Measurements from ENCODE around the gene TPST2.
"Not testable (repeated sequence)": the region's sequence is repeated elsewhere in the genome, so short reads cannot be mapped to it uniquely, and the experiment has no call there.

TPST2 gene

DNA sequence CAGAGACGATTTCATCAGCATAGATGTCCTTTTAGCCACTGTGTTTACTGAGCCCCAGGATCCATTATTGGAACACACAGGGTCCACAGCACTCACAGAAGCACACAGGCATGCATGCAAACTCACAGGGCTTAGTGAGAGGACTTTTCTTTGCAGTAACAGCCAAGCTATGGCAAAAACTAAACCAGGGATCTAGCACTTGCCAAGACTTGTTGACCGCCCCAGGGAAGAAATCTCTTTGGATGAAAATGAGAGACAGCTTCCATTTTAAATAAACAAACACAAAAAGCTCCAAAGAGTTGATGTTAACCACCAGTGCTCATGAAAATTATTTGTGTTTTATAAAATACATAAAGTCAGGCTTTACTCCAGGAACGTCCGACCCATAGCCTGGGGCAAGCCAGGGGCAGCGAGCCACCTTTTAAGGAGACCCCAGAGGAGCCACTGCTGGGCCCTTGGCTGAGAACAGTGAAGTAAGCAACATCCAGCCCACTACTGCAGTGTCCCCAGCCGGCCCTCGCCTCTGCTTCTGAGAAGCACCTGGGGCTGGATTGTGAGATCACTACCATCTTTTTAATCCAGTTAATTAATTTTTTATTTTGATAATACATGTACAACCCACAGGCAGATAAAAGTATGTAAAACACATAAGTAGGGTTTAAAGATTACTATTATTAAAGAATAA, 55.6 kb downstream of the TPST2 start:
- no peak for DNase-seq (ENCODE audit: low read depth)

GRCh38 chr22:26529345-26529744, 60.6 kb downstream of the TPST2 start:
- DNase-seq (ENCODE audit: low read depth) = no peak

GRCh38 chr22:26528518-26528917, 61.4 kb downstream of the TPST2 start:
- DNase-seq (ENCODE audit: low read depth) = not testable (repeated sequence)

DNA sequence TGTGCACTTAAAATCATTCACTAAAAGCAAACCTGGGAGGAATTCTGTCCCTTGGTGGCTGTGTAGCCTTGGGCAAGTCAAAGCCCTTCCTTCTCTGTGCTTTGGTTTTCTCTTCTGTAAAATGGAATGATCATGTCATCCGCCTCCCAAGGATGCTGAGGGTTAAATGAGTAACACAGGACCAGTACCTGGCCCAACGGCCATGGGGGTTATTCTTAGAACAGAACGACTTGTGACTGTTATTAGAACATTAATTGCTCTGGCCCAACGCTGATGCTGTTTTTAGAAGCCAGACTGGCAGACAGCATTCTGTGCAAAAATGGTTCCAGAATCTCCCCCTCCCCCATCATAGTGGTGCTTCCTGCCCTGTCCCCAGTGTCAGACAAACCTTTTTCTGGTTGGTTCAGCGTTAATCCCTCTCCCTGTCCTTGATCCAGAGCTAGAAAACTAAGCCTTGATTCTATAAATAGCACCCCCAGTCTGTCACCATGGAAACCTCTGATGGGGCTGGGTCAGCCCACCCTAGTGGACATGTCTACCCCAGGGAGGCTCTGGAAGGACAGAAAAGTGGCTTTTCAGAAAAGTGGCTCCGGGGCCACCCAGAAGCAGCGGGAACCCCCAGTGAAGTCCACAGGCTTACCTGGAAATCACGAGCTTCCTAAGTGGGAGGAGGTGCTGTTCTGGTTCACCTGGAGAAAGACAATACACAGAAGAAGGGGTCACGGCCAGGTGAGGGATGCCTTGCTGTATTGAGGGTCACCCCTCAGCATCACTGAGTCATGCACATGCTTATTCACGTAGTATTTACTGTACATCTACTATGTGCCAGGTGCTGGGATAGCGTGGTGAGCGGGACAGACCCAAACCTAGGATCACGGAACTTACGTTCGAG, 62.1 kb downstream of the TPST2 start:
- no peak for DNase-seq (ENCODE audit: low read depth)

DNA sequence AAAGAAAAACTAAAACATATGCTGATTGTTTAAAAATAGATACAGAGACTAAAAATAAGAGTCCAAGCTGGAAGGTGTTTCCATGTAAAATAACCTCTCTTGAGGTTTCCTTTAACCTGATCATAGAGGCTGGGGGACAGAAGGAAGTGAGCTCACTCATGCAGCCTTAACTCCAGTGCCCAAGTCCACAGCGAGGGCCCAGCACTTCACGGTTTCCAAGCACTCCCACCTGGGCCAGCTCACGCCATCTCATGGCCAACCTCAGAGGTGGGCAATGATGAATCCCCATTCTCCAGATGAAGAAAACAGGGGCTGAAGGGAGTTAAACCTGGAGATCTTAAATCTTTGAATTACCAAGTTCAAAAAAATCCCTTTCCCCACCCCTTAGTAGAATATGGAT, 62.8 kb downstream of the TPST2 start:
- DNase-seq (ENCODE audit: low read depth) = no peak

- no peak for DNase-seq (ENCODE audit: low read depth)
Measured at GRCh38 chr22:26525946-26526564, 63.9 kb downstream of the TPST2 start.

- no peak for DNase-seq (ENCODE audit: low read depth)
Measured at GRCh38 chr22:26524870-26525269, 65.1 kb downstream of the TPST2 start.

DNA sequence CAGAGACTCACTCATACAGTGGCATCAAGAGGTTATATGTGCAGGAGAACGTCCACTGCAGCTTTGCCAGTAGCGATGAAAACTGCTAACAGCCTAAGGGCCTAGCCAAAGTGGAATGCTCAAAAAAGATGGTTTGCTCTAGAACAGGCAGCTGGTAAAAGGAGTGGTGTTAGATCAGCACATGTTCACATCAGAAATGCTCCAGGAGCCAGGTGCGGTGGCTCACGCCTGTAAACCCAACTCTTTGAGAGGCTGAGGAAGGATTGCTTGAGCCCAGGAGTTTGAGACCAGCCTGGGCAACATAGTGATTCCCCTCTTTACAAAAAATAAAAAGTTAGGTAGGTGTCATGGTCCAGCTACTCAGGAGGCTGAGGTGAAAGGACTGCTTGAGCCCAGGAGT, 67.3 kb downstream of the TPST2 start:
- no peak for DNase-seq (ENCODE audit: low read depth)

DNA sequence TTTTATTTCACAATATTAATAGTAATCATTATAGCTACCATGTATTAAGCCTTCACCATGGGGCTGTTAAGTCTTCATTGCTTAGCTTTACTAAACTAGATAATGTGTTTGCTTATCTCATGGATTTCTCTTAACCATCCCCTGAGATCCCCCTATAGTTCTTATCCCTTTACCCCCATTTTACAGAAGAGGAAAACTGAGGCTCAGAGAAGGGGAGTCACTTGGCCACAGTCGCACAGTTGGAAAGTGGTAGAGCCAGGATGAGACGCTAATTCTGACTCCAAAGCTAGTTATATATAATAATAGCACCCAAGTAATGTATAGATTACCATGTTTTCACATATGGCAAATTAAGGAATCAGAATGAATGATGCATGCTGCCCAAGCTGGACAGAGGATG, 67.9 kb downstream of the TPST2 start:
- DNase-seq (ENCODE audit: low read depth) = no peak

- DNase-seq (ENCODE audit: low read depth) = no peak
Measured at GRCh38 chr22:26517429-26517828, 72.5 kb downstream of the TPST2 start.

GRCh38 chr22:26516503-26516902, 73.4 kb downstream of the TPST2 start:
- DNase-seq (ENCODE audit: low read depth) = no peak

- DNase-seq (ENCODE audit: low read depth) = no peak
Measured at GRCh38 chr22:26515931-26516330, 74.0 kb downstream of the TPST2 start.

GRCh38 chr22:26514419-26515161, 75.3 kb downstream of the TPST2 start:
- no peak for DNase-seq (ENCODE audit: low read depth)

DNA sequence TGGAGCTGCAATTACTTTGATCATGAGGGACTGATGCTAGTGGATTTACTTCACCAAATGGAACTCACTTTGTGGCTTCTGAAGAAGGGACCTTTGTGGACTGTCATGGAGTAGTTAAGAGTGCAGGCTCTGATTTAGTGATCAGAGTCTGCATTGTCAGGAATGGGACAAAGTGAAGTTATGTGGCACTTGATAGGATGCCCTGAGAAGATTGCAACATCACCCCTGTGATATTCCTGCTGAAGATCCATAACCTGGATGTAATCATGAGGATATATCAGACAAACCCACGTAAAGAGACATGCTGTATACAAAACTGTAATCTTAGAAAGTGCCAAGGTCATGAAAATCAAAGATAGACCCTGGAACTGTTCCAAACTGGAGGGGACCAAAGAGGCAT, 76.1 kb downstream of the TPST2 start:
- no peak for DNase-seq (ENCODE audit: low read depth)

DNA sequence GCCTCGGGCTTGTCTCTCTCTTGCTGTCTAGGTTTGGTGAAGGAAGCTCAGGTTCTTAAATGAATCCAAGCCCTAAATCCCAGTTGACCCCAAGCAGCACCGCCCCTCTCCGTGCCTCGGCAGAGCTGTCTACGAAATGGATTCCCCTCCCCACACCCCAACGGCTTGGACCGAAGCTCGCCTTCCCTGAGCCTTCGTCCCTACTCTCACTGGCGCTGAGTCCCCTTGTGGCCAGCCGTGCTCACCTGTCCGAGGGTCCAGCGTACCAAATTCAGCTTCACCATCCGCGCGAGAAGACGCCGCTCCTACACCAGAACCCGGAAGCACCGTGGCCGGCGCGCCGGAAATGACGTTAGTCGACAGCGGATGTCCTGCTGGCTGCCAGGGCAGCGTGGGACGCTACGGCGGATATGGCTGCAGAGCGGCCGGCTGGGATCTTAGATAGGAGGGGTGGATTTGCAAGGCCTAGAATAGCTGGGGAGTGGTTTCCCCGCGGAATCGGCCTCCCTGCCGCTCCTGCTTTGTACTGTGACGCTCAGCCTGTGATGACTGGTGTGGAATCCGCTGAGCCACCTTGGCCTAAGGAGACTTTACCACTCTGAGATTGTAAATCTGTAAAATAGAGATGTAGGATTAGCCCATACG, 77.7 kb downstream of the TPST2 start, which contains the start of gene TFIP11:
TFIP11 (minus strand) TSS at position 325 of the 645 bp plus-strand sequence. CDS start 2,201 bp downstream, outside the sequence.
- DNase-seq (ENCODE audit: low read depth) = peak; percentile 85

GRCh38 chr22:26508148-26508547, 81.8 kb downstream of the TPST2 start:
- no peak for DNase-seq (ENCODE audit: low read depth)

DNA sequence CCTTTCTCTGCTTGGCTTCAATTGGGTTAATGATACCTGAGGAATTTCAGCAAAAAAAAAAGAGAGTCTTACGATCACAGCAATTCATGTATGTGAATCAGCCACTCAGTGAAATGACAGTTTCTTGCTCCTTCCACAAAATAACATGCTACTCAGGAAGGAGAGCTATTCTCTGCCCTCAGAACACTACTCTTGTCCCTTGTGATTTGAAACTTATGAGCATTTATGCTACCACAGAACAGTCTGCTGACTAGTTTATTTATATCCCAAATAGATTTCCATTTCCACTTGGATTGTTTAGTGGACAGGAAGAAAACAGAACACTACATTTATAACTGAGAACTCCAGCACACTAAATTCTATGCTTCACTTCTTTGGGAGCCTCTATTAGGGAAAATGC, 86.2 kb downstream of the TPST2 start:
- DNase-seq (ENCODE audit: low read depth) = no peak

GRCh38 chr22:26502688-26503561, 87.0 kb downstream of the TPST2 start:
- peak; percentile 18 for DNase-seq (ENCODE audit: low read depth)

DNA sequence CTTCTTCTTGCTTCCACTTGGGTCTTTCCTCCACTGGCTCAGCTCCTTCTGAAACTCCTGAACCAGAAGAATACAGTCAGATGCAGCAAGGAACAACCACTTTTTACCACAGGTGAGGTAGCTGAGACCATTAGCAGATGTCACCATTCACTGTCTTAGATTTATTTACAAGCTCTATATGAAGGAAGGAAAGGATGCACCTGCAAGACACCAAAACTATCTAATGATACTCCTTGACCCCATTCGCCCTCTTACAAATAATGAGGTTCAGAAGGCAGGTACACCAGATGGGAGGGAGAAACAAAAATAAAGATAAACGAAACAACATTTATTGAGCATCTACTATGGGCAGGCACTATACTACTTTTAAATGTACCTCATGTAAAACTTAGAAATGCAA, 87.9 kb downstream of the TPST2 start:
- DNase-seq (ENCODE audit: low read depth) = no peak

DNA sequence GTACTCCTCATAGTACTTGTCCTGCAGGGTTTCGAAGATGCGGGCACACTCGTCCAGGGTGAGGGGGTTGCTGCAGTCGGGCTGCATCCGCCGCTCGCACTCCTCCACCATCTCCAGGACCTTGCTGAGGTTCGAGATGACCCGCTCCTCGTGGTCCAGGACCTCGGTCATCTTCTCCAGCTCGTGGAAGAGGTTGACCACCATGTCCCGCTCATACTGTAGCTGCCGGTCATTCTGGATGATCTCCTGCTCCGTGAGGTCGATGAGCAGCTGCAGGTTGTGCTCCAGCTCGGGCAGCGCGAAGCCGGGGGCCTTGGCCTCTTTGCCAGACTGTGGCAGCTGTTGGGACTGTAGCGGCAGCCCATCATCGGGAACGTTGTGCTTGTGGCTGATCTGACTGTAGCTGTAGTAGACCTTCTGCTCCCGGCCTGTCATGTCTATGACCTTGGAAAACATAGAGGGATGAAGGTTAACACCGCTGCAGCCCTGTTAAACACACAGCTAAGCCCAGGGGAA, 90.7 kb downstream of the TPST2 start:
- no peak for DNase-seq (ENCODE audit: low read depth)
